SH-SY5Y (cell line): ENCODE data around the gene PRKG1.

Source experiments
- GATA2 ChIP-seq: IDR thresholded peaks from 2 replicates; pipeline ENCODE4 v1.6.1; 2011; ENCODE audit warnings: mild to moderate bottlenecking, low read depth, low read length
- GATA3 ChIP-seq: IDR thresholded peaks from 2 replicates; pipeline ENCODE4 v1.6.1; 2011; ENCODE audit warnings: low read depth, mild to moderate bottlenecking, low read length, moderate library complexity

DNA sequence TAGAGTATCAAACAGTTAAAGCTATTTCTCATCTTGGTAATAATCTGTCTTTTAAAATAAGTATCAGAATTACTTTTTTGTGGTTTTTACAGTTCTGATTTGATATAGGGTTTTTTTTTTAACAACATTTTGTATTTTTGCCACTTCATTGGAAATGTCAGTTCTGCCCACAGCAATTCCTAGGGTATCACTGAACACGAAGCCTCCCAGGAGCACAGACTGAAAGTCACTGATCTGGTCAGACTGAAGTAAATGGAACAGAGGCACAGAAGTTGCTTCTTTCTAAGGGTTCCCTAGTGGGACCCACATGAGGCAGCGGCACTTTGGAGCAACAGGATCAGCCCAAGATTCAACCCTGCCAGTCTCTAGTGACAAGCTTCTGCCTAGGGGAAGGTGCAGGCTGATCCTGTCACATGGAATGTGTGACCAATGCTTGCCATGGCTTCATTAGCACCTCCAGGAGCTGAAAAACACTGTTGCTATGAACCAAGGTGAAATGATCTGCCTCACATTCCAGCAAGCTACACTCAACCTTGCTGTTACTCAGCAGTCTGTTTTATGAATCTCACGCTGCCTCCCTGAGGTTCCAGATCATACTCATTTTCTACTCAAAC, 898.6 kb downstream of the PRKG1 start:
- TF ChIP-seq GATA3, result no peak
- no peak for TF ChIP-seq GATA2
